HG03108 (cell line): ENCODE measurements around the gene FBXO42.
"Not testable (repeated sequence)": the region's sequence is repeated elsewhere in the genome, so short reads cannot be mapped to it uniquely, and the experiment has no call there.

Experiments used
- ATAC-seq: cut with Tn5 transposase; IDR thresholded peaks from one replicate; pipeline ENCODE4 v1.9.1; 2021; ENCODE audit warnings: moderate library complexity; ENCODE audit not compliant: unreplicated experiment

Gene FBXO42

DNA sequence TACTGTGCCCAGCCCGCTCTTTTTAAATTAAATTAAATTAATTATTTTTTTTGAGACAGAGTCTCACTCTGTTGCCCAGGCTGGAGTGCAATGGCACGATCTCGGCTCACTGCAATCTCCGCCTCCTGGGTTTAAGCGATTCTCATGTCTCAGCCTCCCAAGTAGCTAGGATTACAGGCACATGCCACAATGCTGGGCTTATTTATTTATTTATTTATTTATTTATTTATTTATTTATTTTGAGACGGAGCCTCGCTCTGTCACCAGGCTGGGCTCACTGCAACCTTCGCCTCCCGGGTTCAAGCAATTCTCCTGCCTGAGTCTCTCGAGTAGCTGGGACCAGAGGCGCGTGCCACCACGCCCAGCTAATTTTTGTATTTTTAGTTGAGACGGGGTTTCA, 129.6 kb downstream of the FBXO42 start:
- not testable (repeated sequence) for ATAC-seq

GRCh38 chr1:16221499-16221898, 130.8 kb downstream of the FBXO42 start:
- ATAC-seq: no peak

DNA sequence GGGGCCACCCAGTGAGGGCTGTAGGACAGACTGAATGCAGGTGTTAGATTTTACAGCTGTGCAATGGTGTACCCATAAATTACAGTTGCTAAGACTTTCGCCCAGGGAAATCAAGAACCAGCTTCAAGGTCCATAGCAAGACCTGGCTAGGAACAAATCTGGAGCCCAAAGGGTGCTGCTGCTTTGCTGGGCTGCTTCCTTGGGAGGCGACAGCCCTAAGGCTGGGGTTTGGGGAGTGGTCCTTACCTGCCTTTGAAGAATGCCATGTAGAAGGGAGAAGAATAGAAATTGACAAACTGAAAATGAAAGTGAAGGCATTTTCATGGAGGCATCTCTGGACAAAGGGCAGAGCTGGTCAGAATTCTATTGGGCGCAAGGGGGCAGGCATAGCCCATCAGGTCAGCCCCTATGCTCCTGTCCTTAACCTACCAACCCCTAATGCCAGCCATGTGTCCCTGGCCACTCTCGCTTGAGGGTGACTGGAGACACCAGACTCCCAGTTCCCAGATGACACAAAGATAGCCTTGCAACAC, 132.2 kb downstream of the FBXO42 start:
- no peak for ATAC-seq

DNA sequence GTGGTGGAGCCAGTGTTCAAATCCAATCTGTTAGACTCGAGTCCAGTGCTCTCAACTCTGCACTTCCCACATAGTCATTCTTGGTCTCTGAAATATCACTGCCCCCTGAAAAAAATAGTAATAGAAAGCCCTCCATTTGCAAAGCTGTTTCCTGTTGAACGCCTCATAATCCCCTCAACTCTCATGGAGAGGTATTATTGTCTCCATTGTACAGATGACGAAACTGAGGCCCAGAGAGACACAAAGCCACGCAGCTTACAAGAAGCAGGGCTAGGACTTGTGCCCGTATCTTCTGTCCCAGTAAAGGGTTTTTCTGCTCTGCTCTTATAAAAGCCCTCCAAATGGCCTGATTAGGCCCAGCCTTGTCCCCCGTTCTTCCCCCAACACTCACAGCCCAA, 133.6 kb downstream of the FBXO42 start:
- no peak for ATAC-seq

DNA sequence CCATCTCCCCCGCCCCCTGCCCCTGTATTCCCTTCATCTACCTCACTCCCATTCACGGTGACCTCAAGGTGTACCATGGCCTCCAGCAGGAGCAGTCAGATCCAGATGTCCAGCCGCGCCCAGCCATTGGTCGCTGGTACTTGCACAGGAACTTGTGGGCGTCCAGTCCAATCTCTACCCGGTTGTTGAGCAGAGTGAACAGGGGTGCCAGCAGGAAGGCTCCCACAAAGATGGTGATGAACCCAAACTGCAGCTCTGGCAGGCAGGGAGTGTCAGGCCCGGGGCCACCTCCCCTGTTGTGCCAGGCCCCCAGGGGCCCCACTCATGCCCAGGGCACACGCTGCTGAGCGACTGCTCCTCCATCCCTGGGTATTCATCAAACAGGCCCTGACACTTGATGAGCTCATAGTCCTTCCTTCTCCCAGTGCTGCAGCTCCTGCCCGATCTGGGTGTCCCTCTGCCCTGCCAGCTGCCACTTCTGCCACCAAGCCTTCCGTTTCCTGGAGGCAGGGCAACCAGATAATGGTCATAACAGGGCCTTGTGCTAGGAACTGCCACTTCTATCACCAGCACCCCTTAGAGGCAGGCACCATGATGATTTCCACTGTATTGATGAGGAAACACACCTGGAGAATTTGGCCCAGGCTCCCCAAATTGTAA, 134.1 kb downstream of the FBXO42 start:
- ATAC-seq: no peak

DNA sequence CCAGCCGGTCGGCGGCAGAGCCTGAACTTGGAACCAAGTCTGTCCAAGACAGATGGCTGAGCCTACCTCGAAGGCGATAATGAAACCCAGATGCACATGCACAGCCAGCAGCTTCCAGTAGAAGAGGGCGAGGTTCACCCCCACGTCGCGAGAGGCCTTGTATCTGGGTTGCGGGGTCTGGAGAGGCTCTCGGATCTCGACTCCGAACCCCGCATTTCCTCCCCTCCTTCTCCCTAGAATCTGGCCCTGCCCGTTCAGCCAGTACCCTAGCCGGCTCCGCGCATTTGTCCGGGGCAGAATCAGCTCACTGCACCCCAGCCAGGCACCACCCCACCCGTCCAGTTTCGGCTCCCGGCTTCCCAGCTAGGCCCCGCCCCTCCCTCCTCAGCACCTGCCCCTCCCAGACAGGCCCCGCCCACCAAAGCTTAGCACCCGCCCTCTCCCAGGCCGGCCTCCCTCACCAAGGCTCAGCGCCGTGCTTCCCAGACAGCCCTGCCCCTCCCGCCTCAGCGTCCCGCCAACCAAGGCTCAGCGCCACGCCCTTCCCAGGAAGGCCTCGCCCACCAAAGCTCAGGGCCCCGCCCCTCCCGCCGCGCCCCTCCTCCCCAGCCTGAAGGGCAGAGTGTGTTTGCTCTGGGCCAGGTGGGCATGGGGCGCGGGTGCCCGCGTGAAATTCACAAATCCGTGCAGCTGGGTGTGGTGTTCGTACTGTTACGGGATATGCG, 135.1 kb downstream of the FBXO42 start:
- ATAC-seq: peak; percentile 88

DNA sequence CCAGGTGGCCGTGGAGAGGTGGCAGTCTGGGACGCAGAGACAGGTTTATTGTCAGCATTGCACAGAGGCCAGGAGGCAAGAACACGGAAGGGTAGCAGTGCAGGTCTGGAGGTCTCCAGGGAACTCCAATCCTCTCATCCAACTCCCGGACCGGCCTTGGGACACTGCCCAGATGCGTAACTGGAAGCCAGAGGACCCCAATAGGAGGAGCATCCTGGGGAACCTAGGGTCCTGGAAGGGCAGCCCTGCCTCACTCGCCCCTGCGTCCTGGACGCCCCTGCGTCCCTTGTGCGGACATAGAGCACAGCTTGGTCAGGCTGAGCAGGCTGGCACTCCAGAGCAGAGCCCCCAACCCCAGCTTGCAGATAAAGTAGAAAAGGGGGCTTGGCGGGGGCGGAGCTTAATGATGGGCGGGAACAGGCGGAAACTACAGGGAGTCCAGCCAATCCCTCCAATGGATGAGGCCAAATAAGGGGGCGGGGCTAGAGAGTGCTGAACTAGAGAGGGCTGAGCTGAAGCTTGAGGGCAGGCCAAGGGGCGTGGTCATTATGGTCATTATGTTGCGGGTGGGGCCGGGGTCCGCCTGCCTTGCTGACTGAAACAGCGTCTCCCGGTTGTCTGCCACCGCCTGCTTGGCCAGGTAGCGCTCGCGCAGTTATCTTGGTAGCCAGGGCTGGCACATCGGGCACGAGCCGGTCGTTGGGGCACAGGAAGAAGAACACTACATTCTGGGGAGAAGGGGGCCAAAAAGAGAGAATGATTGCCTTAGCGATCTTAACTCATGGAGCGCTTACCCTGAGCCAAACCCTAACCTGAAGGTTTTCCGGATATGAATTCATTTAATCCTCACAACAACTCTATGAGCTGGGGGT, 136.2 kb downstream of the FBXO42 start:
- ATAC-seq: peak; percentile 42

DNA sequence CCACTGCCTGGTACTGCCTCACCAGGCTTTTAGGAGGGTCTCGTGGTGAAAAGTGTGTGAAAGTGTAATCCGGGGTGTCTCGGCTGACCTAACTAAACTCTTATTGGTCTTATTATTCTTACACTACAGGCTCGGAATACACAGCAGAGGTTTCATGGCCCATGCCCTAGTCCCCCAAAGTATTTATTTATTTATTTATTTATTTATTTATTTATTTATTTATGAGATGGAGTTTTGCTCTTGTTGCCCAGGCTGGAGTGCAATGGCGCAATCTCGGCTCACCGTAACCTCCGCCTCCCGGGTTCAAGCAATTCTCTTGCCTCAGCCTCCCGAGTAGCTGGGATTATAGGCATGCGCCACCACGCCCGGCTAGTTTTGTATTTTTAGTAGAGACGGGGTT, 137.0 kb downstream of the FBXO42 start:
- not testable (repeated sequence) for ATAC-seq

GRCh38 chr1:16213544-16213943, 138.7 kb downstream of the FBXO42 start:
- not testable (repeated sequence) for ATAC-seq

DNA sequence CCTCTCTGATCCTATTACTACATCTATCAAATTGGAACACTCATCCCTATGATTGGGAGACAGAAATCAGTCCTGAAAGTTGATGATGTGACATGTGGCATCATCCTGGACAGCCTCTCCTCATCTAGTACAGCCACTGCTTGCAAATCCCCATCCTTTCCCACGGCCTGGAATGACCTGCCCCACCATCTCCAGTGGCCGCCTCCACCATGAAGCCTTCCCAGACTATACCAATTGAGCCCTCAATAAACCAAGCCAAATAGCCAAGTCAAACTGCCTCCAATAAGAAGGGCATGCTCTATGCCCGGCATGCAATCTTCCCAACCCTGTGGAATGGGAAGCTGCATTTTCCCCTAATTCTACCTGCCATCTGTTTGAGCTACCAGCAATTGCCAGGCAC, 139.3 kb downstream of the FBXO42 start:
- ATAC-seq: no peak

GRCh38 chr1:16212251-16212961, 139.9 kb downstream of the FBXO42 start, which contains the start of gene ARHGEF19:
Gene ARHGEF19 (minus strand): TSS chr1:16212652. CDS start chr1:16209054, 3,598 bp downstream.
- no peak for ATAC-seq

GRCh38 chr1:16211824-16212223, 140.5 kb downstream of the FBXO42 start:
- ATAC-seq: no peak

DNA sequence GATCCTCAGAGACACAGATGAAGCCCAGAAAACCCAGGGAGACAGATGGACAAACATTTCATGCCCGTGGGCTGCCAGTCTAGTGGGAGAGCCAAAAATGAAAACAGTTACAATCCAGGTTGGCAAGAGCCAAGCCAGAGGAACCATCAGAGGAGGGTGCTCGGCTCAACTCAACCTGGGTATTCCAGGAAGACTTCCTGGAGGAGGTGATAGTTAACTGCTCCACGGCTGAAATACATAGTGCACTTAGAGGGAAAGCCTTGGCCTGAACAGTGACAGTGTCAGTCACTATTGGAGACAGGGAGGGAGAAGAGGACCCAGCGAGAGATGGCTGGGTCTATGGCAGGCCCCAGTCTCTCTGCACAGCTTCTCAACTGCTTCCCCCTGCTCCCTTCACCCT, 141.7 kb downstream of the FBXO42 start:
- ATAC-seq: no peak

GRCh38 chr1:16209847-16210407, 142.4 kb downstream of the FBXO42 start:
- ATAC-seq: no peak

- ATAC-seq: no peak
Observed at GRCh38 chr1:16209132-16209846, 143.0 kb downstream of the FBXO42 start.

DNA sequence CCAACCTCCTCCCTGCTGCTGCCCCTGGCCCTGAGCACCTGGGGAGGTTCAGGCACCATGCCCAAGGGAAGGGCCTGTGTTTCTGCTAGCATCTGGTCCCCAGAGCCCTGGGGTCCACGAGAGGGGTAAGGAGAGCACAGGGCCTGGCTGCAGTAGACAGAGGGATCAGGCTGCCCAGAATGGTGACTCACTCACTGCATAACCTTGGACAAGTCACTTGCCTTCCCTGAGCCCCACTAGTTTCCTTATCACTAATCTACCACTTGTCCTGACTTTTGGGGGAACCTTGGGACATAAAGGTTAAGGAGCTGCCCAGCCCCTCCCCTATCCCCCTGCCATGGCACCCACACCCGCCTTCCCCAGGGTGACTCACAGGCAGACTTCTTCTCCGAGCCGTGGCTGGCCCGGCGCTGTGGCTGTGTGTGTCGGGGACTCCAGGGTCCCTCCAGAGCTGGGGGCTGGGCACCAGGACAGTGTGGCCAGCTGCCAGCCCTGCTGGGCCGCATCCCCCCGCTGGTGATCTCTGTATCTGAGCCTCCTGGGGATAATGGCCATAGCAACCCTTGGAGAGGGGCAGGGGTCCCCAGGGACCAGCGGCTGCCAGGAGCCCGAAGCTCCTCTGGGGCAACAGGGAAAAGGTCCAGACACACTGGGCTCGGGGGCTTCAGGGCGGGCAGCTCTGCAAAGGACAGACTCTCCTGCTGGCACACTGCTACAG, 143.9 kb downstream of the FBXO42 start:
- no peak for ATAC-seq

DNA sequence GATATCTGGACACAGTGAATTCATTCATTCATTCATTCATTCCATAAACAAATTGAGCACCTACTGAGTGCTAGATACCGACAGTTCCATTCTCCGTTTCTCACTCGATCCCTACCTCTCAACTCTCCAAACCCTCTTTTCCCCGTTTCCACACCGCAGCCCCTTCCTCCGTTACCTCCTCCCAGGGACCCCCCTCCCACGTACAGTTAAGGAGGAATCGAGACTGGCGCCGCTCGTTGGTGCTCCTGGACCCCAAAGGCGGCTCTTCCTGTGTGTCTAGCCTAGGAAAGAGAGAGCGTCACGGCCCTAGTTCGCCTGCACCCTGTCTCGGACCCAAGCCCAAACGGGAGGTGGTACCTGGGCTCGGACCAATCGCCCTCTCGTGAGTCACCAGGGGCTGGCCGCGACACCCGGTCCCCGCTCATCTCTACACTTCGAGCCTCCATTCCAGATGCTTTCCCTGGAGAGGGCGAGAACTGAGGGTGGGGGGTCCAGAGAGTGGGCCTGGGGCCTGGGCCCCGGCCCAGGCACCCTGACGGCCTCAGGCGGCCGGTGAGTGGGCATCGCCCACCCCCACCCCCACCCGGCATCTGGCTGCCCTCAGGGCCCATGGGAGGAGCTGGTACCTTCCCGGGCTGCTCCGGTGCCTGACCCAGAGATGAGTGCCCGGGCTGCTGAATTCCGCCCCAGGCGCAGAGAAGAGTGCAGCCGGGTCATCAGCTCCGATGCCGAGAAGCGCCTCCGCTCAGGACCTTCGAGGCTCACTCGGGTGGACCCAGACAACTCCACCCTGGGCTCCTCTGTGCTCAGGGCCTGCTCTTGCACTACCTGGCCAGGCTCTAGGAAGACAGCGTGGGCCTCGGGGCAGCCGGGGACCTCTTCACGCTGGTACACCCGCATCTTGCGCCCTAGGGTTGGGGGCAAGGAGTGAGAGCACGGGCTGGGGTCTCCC, 144.7 kb downstream of the FBXO42 start:
- ATAC-seq: no peak
